ENCODE measurements around the gene ACSS1.

The ACSS1 gene

GRCh38 chr20:24962182-24962492, 95.8 kb downstream of the ACSS1 start:
- DNase-seq (ENCODE audit: low read depth): no peak
- no peak overlapping the region for H3K4me3 ChIP-seq (ENCODE audit: low read depth, low read length)
- TF ChIP-seq CTCF (conservative IDR thresholded peaks at IDR 0.05; ENCODE audit: low read depth, low read length): no peak

GRCh38 chr20:24961384-24962181, 96.4 kb downstream of the ACSS1 start:
- TF ChIP-seq CTCF (conservative IDR thresholded peaks at IDR 0.05; ENCODE audit: low read depth, low read length): no peak
- H3K4me3 ChIP-seq (ENCODE audit: low read depth, low read length): no peak overlapping the region
- DNase-seq (ENCODE audit: low read depth): no peak

- H3K4me3 ChIP-seq (ENCODE audit: low read depth, low read length): no peak overlapping the region
- no peak for TF ChIP-seq CTCF (conservative IDR thresholded peaks at IDR 0.05; ENCODE audit: low read depth, low read length)
- DNase-seq (ENCODE audit: low read depth): no peak
These were observed 97.1 kb downstream of the ACSS1 start for GRCh38 chr20:24960861-24961260.

- TF ChIP-seq CTCF (conservative IDR thresholded peaks at IDR 0.05; ENCODE audit: low read depth, low read length): no peak
- no peak overlapping the region for H3K4me3 ChIP-seq (ENCODE audit: low read depth, low read length)
- no peak for DNase-seq (ENCODE audit: low read depth)
These were observed 97.6 kb downstream of the ACSS1 start for GRCh38 chr20:24960302-24960801.

GRCh38 chr20:24959591-24960301, 98.2 kb downstream of the ACSS1 start:
- H3K4me3 ChIP-seq (ENCODE audit: low read depth, low read length): no peak overlapping the region
- DNase-seq (ENCODE audit: low read depth): no peak
- TF ChIP-seq CTCF (conservative IDR thresholded peaks at IDR 0.05; ENCODE audit: low read depth, low read length): no peak

- DNase-seq (ENCODE audit: low read depth): no peak
- TF ChIP-seq CTCF (conservative IDR thresholded peaks at IDR 0.05; ENCODE audit: low read depth, low read length): no peak
These were observed 99.2 kb downstream of the ACSS1 start for GRCh38 chr20:24958506-24959385.

More at GRCh38 chr20:24958506-24959385, 99.2 kb downstream of the ACSS1 start:
- H3K4me3 ChIP-seq (ENCODE audit: low read depth, low read length): no peak overlapping the region

Data from choroid plexus epithelial cell (primary cell).